BE2C (cell line): ENCODE measurements around the gene APIP.

Source experiments
- DNase-seq: peaks from one replicate; pipeline ENCODE4 v3.0.0-alpha.2; 2020
- H3K27me3 ChIP-seq: fragments of 250-450 bp; sonication (Bioruptor Pico); 2 replicates; pipeline ENCODE4 v1.5.1; 2020; ENCODE audit warnings: mild to moderate bottlenecking
- H3K36me3 ChIP-seq: fragments of 250-450 bp; sonication (Bioruptor Pico); 2 replicates; pipeline ENCODE4 v1.5.1; 2020; ENCODE audit warnings: mild to moderate bottlenecking
- H3K4me1 ChIP-seq: fragments of 250-450 bp; sonication (Bioruptor Pico); 2 replicates; pipeline ENCODE4 v1.5.1; 2020
- H3K4me3 ChIP-seq: 2 replicates; pipeline ENCODE4 v1.5.1; 2011; ENCODE audit warnings: low read depth, low read length
- H3K9me3 ChIP-seq: fragments of 250-450 bp; sonication (Bioruptor Pico); 2 replicates; pipeline ENCODE4 v1.5.1; 2020
- TF ChIP-seq, protein P1 (sequence below): IDR thresholded peaks from 2 replicates; pipeline ENCODE4 v1.5.1; 2012; ENCODE audit warnings: mild to moderate bottlenecking, low read depth, low read length

APIP gene

DNA sequence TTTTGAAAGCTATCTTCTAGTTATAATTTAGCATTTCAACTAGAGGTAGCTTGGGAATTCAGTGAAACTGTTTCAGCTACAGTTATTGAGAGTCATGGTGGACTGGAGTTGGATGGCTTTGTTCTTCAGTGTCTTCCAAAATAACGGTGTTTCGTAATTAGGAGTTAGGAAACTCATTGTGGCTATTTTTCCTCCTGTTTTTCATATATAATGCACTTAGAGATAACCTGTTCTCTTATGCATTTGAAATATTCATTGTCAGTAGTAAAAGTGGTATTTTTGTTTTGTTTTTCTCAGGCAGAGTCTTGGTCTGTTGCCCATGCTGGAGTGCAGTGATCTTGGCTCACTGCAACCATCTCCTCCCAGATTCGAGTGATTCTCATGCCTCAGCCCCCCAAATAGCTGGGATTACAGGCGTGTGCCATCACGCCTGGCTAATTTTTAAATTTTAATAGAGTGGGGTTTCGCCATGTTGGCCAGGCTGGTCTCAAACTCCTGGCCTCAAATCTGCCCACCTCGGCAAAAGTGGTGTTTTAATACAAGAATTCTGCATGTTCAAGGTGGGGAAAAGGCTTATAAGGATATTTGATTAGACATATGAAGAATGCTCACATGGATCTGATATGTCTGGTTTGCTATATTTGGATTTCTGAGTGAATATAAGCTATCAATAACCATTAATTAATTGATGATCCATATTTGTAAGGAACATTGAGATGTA is 12.9 kb upstream of the APIP start:
- TF ChIP-seq, protein P1, sequence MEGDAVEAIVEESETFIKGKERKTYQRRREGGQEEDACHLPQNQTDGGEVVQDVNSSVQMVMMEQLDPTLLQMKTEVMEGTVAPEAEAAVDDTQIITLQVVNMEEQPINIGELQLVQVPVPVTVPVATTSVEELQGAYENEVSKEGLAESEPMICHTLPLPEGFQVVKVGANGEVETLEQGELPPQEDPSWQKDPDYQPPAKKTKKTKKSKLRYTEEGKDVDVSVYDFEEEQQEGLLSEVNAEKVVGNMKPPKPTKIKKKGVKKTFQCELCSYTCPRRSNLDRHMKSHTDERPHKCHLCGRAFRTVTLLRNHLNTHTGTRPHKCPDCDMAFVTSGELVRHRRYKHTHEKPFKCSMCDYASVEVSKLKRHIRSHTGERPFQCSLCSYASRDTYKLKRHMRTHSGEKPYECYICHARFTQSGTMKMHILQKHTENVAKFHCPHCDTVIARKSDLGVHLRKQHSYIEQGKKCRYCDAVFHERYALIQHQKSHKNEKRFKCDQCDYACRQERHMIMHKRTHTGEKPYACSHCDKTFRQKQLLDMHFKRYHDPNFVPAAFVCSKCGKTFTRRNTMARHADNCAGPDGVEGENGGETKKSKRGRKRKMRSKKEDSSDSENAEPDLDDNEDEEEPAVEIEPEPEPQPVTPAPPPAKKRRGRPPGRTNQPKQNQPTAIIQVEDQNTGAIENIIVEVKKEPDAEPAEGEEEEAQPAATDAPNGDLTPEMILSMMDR, result no peak
- no peaks in the 10 kb centered on the region for H3K9me3 ChIP-seq
- H3K36me3 ChIP-seq, result no peaks in the 10 kb centered on the region
- no peak overlapping the region for H3K4me3 ChIP-seq
- no peaks in the 10 kb centered on the region for H3K27me3 ChIP-seq
- DNase-seq, result no peak
- peaks cover 3% of the 10 kb centered on the region; the same call in 1 of the 2 replicates for H3K4me1 ChIP-seq

DNA sequence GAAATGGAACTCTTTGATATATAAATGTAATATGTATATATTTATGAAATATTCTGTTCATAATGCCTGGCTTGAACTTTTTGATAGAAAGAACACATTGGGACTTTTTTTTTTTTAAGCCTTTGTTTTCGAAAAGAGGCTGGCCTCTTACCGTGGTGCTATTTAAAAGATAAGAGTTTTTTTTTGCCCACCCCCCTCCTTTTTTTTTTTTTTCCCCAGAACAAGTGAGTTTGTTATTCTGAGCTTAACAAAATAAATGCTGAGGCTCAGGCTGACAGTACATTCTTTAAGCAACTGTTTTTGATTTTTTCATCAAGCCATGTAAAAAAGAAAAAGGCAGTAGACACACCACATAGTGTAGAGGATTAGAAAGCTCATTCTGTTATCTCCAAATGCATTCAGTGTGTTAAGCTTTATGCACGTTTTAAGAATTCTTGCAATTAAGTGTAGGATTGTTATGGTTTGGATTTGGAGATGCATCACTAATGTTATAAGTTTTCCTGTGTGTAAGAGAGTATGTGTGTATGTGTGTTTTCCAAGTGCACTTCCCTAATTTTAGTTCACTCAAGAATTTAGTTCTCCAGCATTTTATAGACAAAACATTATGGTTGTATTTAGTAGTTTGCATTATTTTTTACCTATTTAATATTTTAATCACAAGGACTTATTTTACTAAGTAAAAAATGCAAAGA is 12.2 kb upstream of the APIP start:
- H3K36me3 ChIP-seq, result no peaks in the 10 kb centered on the region
- DNase-seq, result no peak
- H3K27me3 ChIP-seq, result no peaks in the 10 kb centered on the region
- H3K4me1 ChIP-seq, result peaks cover 3% of the 10 kb centered on the region; the same call in 1 of the 2 replicates
- no peak overlapping the region for H3K4me3 ChIP-seq
- TF ChIP-seq, protein P1, result no peak
- no peaks in the 10 kb centered on the region for H3K9me3 ChIP-seq

DNA sequence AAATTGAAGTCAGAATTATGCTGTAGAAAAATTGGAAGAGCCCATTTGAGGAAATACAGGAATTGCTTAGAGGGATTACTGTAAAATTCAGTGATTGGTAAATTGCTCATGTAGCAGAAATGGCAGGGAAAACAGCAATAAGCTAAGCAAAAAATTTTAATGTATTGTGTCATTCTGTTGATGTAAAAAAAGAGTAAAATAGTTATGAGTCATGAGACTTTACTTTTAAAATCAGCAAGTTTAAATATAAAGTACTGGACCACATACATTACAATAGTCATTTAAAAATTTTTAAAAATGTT is 10.6 kb upstream of the APIP start:
- no peak for DNase-seq
- no peaks in the 10 kb centered on the region for H3K36me3 ChIP-seq
- H3K4me1 ChIP-seq, result peaks cover 3% of the 10 kb centered on the region; the same call in 1 of the 2 replicates
- H3K27me3 ChIP-seq, result no peaks in the 10 kb centered on the region
- H3K9me3 ChIP-seq, result no peaks in the 10 kb centered on the region
- H3K4me3 ChIP-seq, result no peak overlapping the region
- TF ChIP-seq, protein P1, result no peak

- TF ChIP-seq, protein P1, result peak; percentile 56
- peak; percentile 5 for DNase-seq
- H3K36me3 ChIP-seq, result no peaks in the 10 kb centered on the region
- H3K4me1 ChIP-seq, result peaks cover 3% of the 10 kb centered on the region; the same call in 1 of the 2 replicates
- H3K9me3 ChIP-seq, result no peaks in the 10 kb centered on the region
- no peaks in the 10 kb centered on the region for H3K27me3 ChIP-seq
- H3K4me3 ChIP-seq, result no peak overlapping the region
Observed at GRCh38 chr11:34926101-34926830, 10.1 kb upstream of the APIP start.

- Histone ChIP-seq H3K4me3 (no peak overlapping the region), H3K36me3 (no peaks in the 10 kb centered on the region), H3K4me1 (peaks cover 3% of the 10 kb centered on the region; the same call in 1 of the 2 replicates), H3K9me3 (no peaks in the 10 kb centered on the region), H3K27me3 (no peaks in the 10 kb centered on the region)
- TF ChIP-seq, protein P1, result no peak
- no peak for DNase-seq
Observed at GRCh38 chr11:34924714-34925113, 8.5 kb upstream of the APIP start.
